NCI-H1930 (cell line): ENCODE measurements around the gene INPP5A.

ENCODE experiments used
- DNase-seq, 2 experiments: peaks; one replicate each; lab custom pipeline; 2025; lab: John Stamatoyannopoulos, UW

Gene INPP5A

GRCh38 chr10:132519382-132520176 is 18.0 kb upstream of the INPP5A start:
- no peak for DNase-seq

GRCh38 chr10:132520177-132520811 is 17.3 kb upstream of the INPP5A start:
- DNase-seq, result no peak

- DNase-seq, result no peak
Measured at GRCh38 chr10:132521041-132521465, 16.5 kb upstream of the INPP5A start.

DNA sequence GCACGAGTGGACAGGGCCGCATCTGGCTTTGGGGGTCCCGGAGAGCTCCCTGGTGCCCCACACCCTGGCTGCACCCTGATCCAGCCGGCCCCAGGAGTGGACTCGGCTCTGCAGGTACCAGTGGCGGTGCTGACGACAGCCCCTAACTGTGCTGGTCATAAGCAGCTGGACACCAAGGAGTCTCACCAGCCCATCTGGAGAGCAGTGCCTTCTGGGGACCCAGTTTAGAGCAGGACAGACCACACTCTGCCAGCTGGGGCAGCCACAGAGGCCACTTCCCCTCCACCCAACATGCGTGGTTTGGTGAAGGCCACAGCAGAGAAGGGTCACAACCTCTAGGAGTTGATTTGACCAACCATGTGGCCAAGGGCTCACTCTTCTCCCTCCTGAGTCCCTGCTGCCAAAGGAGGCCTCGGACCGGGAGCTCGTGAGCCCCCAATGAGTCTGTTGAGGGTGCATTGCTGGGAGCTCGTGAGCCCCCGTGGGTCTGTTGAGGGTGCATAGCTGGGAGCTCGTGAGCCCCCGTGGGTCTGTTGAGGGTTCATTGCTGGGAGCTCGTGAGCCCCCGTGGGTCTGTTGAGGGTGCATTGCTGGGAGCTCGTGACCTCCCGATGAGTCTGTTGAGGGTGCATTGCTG is 16.0 kb upstream of the INPP5A start:
- no peak for DNase-seq

- DNase-seq, result no peak
Measured at GRCh38 chr10:132522521-132523411, 14.8 kb upstream of the INPP5A start.

DNA sequence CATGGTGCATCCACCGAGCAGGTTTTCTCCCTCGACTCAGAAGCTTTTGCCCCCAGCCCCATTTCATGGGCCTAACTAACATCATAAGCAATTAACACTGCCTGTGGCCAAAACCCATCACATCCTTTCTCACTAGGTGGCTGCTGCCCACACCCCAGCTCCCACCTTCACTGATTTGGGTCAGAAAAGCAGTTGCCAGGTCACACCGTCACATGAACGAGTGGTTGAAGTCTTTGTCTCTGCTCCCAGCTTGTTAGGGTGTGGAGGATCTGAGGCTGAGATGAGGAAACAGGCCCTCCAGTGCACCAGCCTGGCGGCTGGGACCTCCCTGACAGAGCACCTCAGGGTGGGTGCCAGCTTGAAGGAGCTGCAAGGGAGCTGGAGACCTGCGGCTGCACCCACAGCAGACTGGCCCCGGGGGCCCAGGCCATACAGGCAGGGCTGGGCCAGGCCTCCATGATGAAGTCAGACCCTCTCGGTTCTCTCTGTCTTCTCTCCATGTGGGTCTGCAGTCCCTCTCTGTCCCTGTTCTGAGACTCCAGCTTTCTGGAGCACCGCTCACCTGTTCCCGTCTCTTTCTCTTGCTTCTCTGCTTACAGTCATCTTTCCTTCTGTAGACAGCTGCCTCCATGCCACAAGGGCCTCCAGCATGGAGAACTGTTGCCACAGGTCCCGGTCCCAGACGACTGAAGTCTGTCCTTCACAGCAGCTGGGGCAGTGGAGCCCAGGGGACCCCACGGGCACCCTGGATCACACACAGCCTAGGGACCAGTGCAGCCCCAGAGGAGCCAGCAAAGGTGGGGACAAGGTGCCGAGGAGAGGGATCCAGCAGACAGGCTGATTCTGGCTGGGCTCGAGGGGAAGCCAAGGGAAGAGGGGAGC is 13.8 kb upstream of the INPP5A start:
- DNase-seq, result no peak

DNA sequence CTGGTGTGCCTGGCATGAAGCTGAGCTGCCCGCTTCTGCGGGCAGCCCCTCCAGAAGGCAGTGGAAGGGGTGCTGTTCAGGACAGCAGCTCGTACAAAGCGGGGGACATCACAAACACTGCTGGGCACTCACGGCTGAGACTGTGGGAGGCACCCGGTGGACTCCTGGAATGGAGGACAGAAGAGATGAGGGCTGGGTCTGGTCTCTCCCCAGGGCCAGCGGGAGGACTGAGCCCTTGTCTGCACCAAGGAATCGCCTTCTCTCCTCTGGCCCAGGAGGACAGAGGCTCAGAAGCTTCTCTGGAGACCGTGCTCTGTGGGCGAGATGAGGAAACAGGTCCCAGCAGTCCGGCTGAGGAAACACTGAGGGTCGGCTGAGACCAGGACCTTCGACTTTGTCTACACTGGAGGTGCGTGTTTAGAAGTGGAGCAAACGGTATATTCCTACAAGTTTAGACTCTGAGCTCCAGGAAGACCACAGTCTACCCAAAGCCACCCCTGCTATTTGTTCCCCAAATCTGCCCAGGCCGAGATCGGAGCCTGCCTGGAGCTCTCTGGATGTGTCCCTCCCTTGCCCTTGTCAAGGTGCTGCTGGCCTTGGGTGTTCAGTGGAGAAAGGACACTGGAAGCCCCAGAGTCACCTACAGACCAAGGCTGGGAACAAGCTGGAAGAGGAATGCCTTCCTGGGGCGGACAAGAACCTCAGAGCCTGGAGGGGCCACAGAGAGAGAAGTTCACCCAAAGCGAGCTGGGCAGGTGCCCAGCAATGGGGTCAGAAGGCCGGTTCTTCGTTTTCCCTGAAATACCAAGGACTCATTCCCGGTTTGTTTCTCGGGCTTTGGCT is 12.9 kb upstream of the INPP5A start:
- no peak for DNase-seq

GRCh38 chr10:132526676-132527075 is 10.9 kb upstream of the INPP5A start:
- no peak for DNase-seq

GRCh38 chr10:132527339-132528063 is 10.1 kb upstream of the INPP5A start:
- DNase-seq, result no peak

GRCh38 chr10:132528064-132528691 is 9.4 kb upstream of the INPP5A start:
- no peak for DNase-seq

GRCh38 chr10:132532179-132532578 is 5.4 kb upstream of the INPP5A start:
- DNase-seq, result no peak

DNA sequence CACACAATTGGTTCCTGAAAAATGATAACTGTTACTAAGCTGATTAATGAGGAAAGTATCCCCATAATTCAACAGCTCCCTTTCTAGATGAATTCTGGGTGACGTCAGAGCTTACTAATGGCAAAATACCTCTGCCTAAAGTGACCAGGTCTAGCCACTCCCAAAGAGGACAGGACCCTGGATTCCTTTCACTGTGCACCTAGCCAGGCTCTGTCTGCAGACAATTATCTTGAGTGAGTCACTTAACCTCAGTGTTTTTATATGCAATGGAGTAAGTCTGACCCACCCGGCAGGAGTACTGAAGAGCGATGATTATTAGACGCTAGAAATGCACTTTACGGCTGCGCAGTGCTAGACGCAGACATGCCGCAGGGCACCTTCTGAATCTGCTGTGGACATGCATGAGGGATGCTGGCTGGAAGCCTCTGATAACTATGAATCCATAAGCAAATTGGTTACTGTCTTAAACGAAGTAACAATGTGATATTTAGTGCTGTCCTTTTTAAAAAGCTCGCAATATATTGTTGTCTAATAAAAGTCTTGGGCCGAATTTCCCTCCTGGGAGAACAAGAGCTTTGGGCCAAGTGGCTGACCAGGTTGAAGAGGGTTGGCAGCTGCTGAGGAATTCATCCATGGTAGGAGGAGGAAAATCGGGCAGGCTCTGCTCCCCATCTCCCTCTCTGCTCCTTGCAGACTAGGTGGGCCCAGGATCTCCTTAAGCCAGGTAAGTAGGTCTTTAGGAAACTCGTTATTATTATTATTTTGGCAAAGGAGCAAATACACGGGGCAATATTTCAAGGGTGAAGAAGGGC is 4.6 kb upstream of the INPP5A start:
- DNase-seq, result no peak

GRCh38 chr10:132533571-132534260 is 3.9 kb upstream of the INPP5A start:
- DNase-seq, result no peak

DNA sequence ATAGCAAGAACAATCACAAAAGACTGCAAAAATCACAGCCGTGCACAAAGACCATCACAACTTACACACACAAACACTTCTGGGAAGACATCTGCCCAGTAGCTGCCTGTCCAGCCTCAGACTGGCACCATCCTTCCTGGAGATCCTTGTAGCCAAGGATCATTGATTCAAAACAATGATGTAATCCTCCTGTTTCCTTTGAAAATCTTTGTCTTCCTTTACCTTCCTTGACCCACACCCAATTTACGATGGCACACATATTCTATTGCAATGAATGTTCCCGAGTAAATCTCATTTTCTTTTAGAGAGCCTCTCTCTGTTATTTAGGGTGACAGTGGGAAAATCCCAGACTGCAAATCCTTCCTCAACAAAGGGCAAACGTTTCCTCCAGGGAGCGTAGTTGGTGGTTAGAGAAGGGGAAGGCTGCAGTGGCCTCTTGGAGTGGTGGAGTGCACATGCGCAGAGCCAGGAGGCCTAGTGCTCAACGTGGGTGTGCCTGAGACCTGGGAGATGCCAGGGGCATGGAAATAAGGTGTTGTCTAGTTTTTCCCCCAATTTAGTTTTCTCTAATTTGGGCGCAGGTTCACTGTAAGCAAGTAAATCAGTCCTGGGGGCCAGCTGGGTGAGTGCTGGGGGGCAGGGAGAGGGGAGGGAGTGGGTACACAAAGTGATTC is 3.1 kb upstream of the INPP5A start:
- no peak for DNase-seq

GRCh38 chr10:132535065-132535651 is 2.4 kb upstream of the INPP5A start:
- DNase-seq, result no peak

DNA sequence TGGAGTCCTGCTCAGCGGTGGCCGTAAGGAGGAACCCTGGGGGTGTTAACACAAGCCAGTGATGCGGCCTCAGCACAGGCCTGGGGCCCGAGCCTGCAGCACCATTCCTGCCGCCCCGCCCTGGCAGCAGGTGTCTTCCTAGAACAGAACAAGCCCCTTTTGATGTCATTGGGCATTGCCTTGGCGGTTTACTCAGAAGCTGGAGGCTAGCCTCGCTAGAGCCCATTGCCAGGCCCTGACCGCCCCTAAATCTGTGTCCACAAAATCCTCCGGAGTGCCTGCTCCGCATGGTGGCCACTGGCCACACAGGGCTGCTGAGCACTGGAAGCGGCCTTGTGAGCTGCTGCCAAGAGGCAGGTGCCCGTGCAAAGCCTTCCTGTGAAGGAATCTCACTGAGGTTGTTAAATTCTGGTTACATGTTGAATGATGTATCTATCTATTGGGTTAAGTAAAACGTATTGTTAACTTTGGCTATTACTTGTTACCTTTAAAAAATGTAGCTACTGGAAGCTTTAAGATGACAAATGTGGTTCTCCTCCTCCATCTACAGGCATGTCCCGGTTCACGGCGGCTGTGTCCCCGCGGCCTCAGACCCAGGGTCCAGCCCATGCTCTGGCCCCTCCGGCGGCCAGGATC is 1.2 kb upstream of the INPP5A start:
- no peak for DNase-seq
